ENCODE results near the gene GRWD1.

The GRWD1 gene

DNA sequence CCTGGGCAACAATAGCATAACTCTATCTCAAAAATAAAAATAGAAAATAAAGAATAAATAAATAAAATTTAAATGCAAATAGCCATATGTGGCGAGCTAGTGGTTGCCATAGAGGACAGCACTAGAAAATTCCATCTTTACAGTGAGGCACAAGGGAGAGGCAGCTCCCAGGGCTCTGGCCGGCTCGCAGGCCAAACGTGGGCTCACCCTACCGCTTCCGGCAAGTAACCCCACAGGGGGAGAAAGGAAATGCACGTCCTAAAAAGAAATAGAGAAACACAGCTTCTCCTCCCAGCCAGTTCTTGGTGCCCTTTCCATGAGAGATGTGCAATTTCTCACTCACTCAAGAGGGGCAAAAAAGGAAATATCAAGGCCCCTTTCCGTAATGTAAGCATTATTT is 12.4 kb upstream of the GRWD1 start:
- Histone ChIP-seq H3K36me3 (no peaks in the 10 kb centered on the region; the same call in 1 of the 2 replicates), H3K9me3 (ENCODE audit: severe bottlenecking) (no peaks in the 10 kb centered on the region), H3K27me3 (ENCODE audit: insufficient read depth, low read depth, severe bottlenecking) (no peaks in the 10 kb centered on the region), H3K4me3 (ENCODE audit: low read depth, low read length) (no peak overlapping the region), H3K27ac (no peak overlapping the region)
- no peak for DNase-seq
- TF ChIP-seq, protein P1, sequence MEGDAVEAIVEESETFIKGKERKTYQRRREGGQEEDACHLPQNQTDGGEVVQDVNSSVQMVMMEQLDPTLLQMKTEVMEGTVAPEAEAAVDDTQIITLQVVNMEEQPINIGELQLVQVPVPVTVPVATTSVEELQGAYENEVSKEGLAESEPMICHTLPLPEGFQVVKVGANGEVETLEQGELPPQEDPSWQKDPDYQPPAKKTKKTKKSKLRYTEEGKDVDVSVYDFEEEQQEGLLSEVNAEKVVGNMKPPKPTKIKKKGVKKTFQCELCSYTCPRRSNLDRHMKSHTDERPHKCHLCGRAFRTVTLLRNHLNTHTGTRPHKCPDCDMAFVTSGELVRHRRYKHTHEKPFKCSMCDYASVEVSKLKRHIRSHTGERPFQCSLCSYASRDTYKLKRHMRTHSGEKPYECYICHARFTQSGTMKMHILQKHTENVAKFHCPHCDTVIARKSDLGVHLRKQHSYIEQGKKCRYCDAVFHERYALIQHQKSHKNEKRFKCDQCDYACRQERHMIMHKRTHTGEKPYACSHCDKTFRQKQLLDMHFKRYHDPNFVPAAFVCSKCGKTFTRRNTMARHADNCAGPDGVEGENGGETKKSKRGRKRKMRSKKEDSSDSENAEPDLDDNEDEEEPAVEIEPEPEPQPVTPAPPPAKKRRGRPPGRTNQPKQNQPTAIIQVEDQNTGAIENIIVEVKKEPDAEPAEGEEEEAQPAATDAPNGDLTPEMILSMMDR (IDR thresholded peaks at IDR 0.05; ENCODE audit: low read depth, low read length), result no peak

DNA sequence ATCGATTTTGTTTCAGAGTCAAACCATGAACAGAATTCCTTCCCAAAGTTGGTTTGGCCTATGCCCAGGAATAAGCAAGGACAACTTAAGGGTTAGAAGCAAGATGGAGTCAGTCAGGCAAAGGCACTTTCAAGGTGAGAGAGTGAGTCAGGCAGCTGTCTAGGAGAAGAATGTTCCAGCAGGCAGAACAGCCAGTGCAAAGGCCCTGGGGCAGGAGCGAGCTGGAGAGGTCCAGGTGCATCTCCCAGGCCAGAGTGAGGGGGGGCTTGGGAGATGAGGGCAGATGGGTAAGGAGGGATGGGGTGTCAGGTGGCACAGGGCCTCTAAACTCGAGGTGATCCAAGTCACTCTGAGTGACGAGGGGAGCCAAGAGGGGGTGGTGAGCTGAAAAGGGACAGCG is 9.2 kb upstream of the GRWD1 start:
- H3K27ac ChIP-seq, result no peak overlapping the region
- TF ChIP-seq, protein P1 (IDR thresholded peaks at IDR 0.05; ENCODE audit: low read depth, low read length), result no peak
- H3K9me3 ChIP-seq (ENCODE audit: severe bottlenecking), result no peaks in the 10 kb centered on the region
- no peaks in the 10 kb centered on the region; the same call in 1 of the 2 replicates for H3K36me3 ChIP-seq
- DNase-seq, result no peak
- no peak overlapping the region for H3K4me3 ChIP-seq (ENCODE audit: low read depth, low read length)
- no peaks in the 10 kb centered on the region for H3K27me3 ChIP-seq (ENCODE audit: insufficient read depth, low read depth, severe bottlenecking)

- no peak overlapping the region for H3K27ac ChIP-seq
- no peak overlapping the region for H3K4me3 ChIP-seq (ENCODE audit: low read depth, low read length)
- H3K9me3 ChIP-seq (ENCODE audit: severe bottlenecking), result no peaks in the 10 kb centered on the region
- H3K36me3 ChIP-seq, result peaks cover 5% of the 10 kb centered on the region; the same call in 1 of the 2 replicates
- no peaks in the 10 kb centered on the region for H3K27me3 ChIP-seq (ENCODE audit: insufficient read depth, low read depth, severe bottlenecking)
- no peak for DNase-seq
- TF ChIP-seq, protein P1 (IDR thresholded peaks at IDR 0.05; ENCODE audit: low read depth, low read length), result no peak
These were observed 4.3 kb upstream of the GRWD1 start for GRCh38 chr19:48441360-48442050.

- Histone ChIP-seq H3K27me3 (ENCODE audit: insufficient read depth, low read depth, severe bottlenecking) (no peaks in the 10 kb centered on the region), H3K36me3 (peaks cover 8% of the 10 kb centered on the region), H3K9me3 (ENCODE audit: severe bottlenecking) (no peaks in the 10 kb centered on the region), H3K4me3 (ENCODE audit: low read depth, low read length) (no peak overlapping the region), H3K27ac (no peak overlapping the region)
- TF ChIP-seq, protein P1 (IDR thresholded peaks at IDR 0.05; ENCODE audit: low read depth, low read length), result no peak
- DNase-seq, result no peak
These were observed 3.4 kb upstream of the GRWD1 start for GRCh38 chr19:48442116-48443035.

- Histone ChIP-seq H3K4me3 (ENCODE audit: low read depth, low read length) (no peak overlapping the region), H3K9me3 (ENCODE audit: severe bottlenecking) (no peaks in the 10 kb centered on the region), H3K27ac (no peak overlapping the region), H3K27me3 (ENCODE audit: insufficient read depth, low read depth, severe bottlenecking) (no peaks in the 10 kb centered on the region), H3K36me3 (peaks cover 16% of the 10 kb centered on the region)
- TF ChIP-seq, protein P1 (IDR thresholded peaks at IDR 0.05; ENCODE audit: low read depth, low read length), result no peak
- DNase-seq, result no peak
These were observed 2.5 kb upstream of the GRWD1 start for GRCh38 chr19:48443256-48443655.

Measured in WERI-Rb-1 (cell line).